Osteocyte (in vitro differentiated cells): ENCODE data around the gene PITRM1. TPM values are rescaled to one million over a fixed set of nuclear protein-coding genes. Genes with fewer than 3 reads are reported as not detected.

Source experiments
- DNase-seq: peaks from one replicate; pipeline ENCODE4 v3.0.0; 2021; ENCODE audit warnings: mixed read lengths; ENCODE audit not compliant: unreplicated experiment; ENCODE audit errors: extremely low spot score
- H3K27ac Mint-ChIP-seq: one replicate; pipeline ENCODE4 v1.8.0; 2021; ENCODE audit warnings: mild to moderate bottlenecking, mixed read lengths; ENCODE audit not compliant: unreplicated experiment
- H3K27me3 Mint-ChIP-seq: one replicate; pipeline ENCODE4 v1.8.0; 2021; ENCODE audit warnings: mixed read lengths; ENCODE audit not compliant: unreplicated experiment
- H3K36me3 Mint-ChIP-seq: one replicate; pipeline ENCODE4 v1.8.0; 2021; ENCODE audit warnings: mixed read lengths; ENCODE audit not compliant: unreplicated experiment
- H3K4me1 Mint-ChIP-seq: one replicate; pipeline ENCODE4 v1.8.0; 2021; ENCODE audit warnings: mixed read lengths; ENCODE audit not compliant: unreplicated experiment
- H3K4me3 Mint-ChIP-seq: one replicate; pipeline ENCODE4 v1.8.0; 2021; ENCODE audit warnings: mild to moderate bottlenecking, moderate library complexity, mixed read lengths; ENCODE audit not compliant: unreplicated experiment
- H3K9me3 Mint-ChIP-seq: one replicate; pipeline ENCODE4 v1.8.0; 2021; ENCODE audit warnings: mixed read lengths; ENCODE audit not compliant: unreplicated experiment
- total RNA-seq: library from RNA; stranded (reverse); gene quantifications from 2 replicates; pipeline ENCODE4 v1.2.1, GENCODE V29; 2021
- TF ChIP-seq, protein P1 (sequence below): fragments of 200-600 bp; sonication (generic); IDR thresholded peaks from 2 replicates; pipeline ENCODE4 v1.5.0; 2021; ENCODE audit warnings: antibody characterized with exemption, mild to moderate bottlenecking, moderate library complexity

Gene PITRM1
- total RNA-seq, 1 donor from 2014 or later = 76.5 TPM

GRCh38 chr10:3149918-3150317, 22.7 kb downstream of the PITRM1 start:
- Mint-ChIP-seq H3K36me3 (peaks cover 78% of the 10 kb centered on the region), H3K27me3 (no peaks in the 10 kb centered on the region), H3K9me3 (no peaks in the 10 kb centered on the region), H3K4me1 (no peaks in the 10 kb centered on the region), H3K4me3 (no peak overlapping the region), H3K27ac (no peak overlapping the region)
- no peak for DNase-seq
- TF ChIP-seq, protein P1, sequence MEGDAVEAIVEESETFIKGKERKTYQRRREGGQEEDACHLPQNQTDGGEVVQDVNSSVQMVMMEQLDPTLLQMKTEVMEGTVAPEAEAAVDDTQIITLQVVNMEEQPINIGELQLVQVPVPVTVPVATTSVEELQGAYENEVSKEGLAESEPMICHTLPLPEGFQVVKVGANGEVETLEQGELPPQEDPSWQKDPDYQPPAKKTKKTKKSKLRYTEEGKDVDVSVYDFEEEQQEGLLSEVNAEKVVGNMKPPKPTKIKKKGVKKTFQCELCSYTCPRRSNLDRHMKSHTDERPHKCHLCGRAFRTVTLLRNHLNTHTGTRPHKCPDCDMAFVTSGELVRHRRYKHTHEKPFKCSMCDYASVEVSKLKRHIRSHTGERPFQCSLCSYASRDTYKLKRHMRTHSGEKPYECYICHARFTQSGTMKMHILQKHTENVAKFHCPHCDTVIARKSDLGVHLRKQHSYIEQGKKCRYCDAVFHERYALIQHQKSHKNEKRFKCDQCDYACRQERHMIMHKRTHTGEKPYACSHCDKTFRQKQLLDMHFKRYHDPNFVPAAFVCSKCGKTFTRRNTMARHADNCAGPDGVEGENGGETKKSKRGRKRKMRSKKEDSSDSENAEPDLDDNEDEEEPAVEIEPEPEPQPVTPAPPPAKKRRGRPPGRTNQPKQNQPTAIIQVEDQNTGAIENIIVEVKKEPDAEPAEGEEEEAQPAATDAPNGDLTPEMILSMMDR = no peak

DNA sequence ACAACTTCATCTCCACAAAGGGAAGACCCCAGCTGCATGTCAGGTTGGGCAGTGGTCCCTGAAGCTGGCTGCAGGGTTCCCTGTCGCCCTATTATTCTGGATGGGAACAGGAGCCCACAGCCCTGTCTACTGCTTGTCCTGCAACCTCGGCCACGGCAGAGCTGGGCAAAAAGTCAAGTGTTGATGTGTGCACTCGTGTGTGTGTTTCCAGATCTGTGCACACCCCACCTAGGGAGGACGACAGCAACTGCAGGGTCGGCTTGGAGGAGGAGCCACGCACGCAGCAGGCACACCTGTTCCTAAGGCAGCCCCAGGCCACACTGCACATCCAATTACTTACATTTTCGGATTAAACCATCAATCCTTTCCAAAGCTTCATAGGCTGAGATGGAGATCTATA, 23.6 kb downstream of the PITRM1 start:
- no peaks in the 10 kb centered on the region for H3K9me3 Mint-ChIP-seq
- DNase-seq = no peak
- H3K4me1 Mint-ChIP-seq = no peaks in the 10 kb centered on the region
- peaks cover 79% of the 10 kb centered on the region for H3K36me3 Mint-ChIP-seq
- TF ChIP-seq, protein P1 = no peak
- H3K27me3 Mint-ChIP-seq = no peaks in the 10 kb centered on the region
- H3K4me3 Mint-ChIP-seq = no peak overlapping the region
- H3K27ac Mint-ChIP-seq = no peak overlapping the region

DNA sequence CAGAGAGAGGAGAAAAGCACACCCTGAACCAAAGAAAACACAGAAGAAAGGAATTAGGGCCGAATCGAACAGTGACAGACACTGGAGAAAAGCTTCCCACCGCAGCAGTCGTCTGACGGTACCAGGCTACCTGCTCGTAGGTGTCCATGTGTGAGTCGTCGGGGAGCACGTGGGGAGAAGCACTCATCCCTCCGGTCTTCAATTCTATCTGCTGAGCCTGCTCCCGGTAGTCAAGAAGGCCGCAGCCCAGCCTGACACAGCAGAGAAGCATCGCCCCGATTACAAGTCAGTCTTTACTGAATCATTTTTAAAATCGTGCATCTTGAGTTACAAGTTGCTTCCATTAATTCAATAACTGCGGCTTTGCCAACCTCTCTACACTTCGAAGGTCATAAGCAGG, 24.5 kb downstream of the PITRM1 start:
- Mint-ChIP-seq H3K36me3 (peaks cover 80% of the 10 kb centered on the region), H3K27me3 (no peaks in the 10 kb centered on the region), H3K4me3 (no peak overlapping the region), H3K9me3 (no peaks in the 10 kb centered on the region), H3K4me1 (no peaks in the 10 kb centered on the region), H3K27ac (no peak overlapping the region)
- TF ChIP-seq, protein P1 = no peak
- no peak for DNase-seq

GRCh38 chr10:3147117-3147820, 25.3 kb downstream of the PITRM1 start:
- Mint-ChIP-seq H3K27ac (no peak overlapping the region), H3K27me3 (no peaks in the 10 kb centered on the region), H3K9me3 (no peaks in the 10 kb centered on the region), H3K4me1 (no peaks in the 10 kb centered on the region), H3K4me3 (no peak overlapping the region), H3K36me3 (peaks cover 76% of the 10 kb centered on the region)
- TF ChIP-seq, protein P1 = no peak
- no peak for DNase-seq

DNA sequence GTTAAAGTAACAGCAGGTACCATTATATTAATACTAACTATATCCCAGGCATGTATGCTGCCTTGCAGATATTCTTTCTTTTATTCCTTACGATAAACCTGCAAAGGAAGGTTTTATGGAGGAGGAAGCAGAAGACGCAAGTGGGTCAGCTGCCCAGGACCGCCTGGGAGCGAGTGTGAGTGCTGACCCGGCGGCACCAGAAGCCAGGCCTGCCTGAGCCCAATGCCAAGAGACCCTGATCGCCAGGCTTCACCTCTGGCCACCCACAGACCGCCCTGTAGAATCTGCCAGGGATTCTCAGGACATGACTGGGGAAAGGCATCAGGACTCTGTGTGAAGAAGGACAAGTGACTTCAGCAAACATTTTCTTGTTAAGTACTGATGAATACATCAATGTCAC, 26.3 kb downstream of the PITRM1 start:
- Mint-ChIP-seq H3K9me3 (no peaks in the 10 kb centered on the region), H3K36me3 (peaks cover 77% of the 10 kb centered on the region), H3K27me3 (no peaks in the 10 kb centered on the region), H3K4me1 (peaks cover 3% of the 10 kb centered on the region), H3K4me3 (no peak overlapping the region), H3K27ac (no peak overlapping the region)
- no peak for DNase-seq
- TF ChIP-seq, protein P1 = no peak
